ENCODE results near the gene RTN4RL2. TPM values are rescaled to one million over a fixed set of nuclear protein-coding genes. Genes with fewer than 3 reads are reported as not detected.

Gene RTN4RL2
- total and polyA plus RNA-seq, 9 of the 15 experiments (the other 6 are each of a cell fraction or from before 2014, with no cell fraction given), result 0.06 to 1.9 (median 0.34) TPM; not detected in 4

DNA sequence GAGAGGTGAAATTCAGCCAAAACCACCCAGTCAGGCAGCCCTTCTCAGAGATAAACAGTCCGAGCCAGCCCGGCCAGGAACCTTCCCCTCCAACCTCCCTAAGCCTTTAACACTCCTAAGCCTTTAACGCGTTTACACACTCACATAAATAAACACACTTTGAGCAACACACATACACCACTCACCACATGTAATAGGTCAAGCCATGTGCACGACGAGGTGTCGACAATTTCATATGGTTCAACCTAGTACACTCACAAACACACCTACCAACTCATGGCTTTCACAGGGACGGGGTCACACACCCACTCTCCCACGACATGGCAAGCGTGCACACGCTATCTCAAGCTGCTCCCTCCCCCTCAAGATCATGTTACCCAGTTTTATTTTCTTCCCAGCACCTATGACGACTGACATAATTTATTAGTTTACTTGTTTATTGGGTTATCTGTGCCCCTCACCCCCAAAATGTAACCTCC is 39.7 kb downstream of the RTN4RL2 start (continued):
- TF ChIP-seq, protein P1, sequence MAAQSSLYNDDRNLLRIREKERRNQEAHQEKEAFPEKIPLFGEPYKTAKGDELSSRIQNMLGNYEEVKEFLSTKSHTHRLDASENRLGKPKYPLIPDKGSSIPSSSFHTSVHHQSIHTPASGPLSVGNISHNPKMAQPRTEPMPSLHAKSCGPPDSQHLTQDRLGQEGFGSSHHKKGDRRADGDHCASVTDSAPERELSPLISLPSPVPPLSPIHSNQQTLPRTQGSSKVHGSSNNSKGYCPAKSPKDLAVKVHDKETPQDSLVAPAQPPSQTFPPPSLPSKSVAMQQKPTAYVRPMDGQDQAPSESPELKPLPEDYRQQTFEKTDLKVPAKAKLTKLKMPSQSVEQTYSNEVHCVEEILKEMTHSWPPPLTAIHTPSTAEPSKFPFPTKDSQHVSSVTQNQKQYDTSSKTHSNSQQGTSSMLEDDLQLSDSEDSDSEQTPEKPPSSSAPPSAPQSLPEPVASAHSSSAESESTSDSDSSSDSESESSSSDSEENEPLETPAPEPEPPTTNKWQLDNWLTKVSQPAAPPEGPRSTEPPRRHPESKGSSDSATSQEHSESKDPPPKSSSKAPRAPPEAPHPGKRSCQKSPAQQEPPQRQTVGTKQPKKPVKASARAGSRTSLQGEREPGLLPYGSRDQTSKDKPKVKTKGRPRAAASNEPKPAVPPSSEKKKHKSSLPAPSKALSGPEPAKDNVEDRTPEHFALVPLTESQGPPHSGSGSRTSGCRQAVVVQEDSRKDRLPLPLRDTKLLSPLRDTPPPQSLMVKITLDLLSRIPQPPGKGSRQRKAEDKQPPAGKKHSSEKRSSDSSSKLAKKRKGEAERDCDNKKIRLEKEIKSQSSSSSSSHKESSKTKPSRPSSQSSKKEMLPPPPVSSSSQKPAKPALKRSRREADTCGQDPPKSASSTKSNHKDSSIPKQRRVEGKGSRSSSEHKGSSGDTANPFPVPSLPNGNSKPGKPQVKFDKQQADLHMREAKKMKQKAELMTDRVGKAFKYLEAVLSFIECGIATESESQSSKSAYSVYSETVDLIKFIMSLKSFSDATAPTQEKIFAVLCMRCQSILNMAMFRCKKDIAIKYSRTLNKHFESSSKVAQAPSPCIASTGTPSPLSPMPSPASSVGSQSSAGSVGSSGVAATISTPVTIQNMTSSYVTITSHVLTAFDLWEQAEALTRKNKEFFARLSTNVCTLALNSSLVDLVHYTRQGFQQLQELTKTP (IDR thresholded peaks at IDR 0.05; ENCODE audit: low read depth in 1 of 2, partially characterized antibody in 2 of 2), result peak in 1 of 2 experiments; percentile 25
- TF ChIP-seq FOXA3 (CRISPR knock-in tag; conservative IDR thresholded peaks at IDR 0.05 in 1 of 2, IDR thresholded peaks at IDR 0.05 in 1 of 2), result 0 out of 4 replicates have a peak, but pooled peaks of 1 of the 2 experiments have one; percentile 2
- TF ChIP-seq HDAC1 (IDR thresholded peaks at IDR 0.05), result peak in 1 of 2 experiments; percentile 61; a peak in 1 of 4 replicates
- TF ChIP-seq ELF4 (CRISPR knock-in tag; IDR thresholded peaks at IDR 0.05), result 0 out of 2 replicates have a peak, but pooled peaks have one; percentile 15
- TF ChIP-seq RHOXF2B (CRISPR knock-in tag; conservative IDR thresholded peaks at IDR 0.05), result no peak
- no peak for TF ChIP-seq ZKSCAN8 (CRISPR knock-in tag; IDR thresholded peaks at IDR 0.05)
- no peak for TF ChIP-seq ZNF274 (IDR thresholded peaks at IDR 0.05; ENCODE audit: borderline replicate concordance, low read depth, low read length)
- TF ChIP-seq HNRNPLL (IDR thresholded peaks at IDR 0.05; ENCODE audit: low read depth, low read length, poor library complexity, severe bottlenecking), result no peak
- no peak for TF ChIP-seq HIVEP1 (CRISPR knock-in tag; IDR thresholded peaks at IDR 0.05)
- no peak for TF ChIP-seq SRSF9 (IDR thresholded peaks at IDR 0.05; ENCODE audit: borderline replicate concordance, low read depth, low read length)
- TF ChIP-seq STAG1 (CRISPR knock-in tag; IDR thresholded peaks at IDR 0.05; ENCODE audit: borderline replicate concordance), result no peak
- TF ChIP-seq, protein P2, sequence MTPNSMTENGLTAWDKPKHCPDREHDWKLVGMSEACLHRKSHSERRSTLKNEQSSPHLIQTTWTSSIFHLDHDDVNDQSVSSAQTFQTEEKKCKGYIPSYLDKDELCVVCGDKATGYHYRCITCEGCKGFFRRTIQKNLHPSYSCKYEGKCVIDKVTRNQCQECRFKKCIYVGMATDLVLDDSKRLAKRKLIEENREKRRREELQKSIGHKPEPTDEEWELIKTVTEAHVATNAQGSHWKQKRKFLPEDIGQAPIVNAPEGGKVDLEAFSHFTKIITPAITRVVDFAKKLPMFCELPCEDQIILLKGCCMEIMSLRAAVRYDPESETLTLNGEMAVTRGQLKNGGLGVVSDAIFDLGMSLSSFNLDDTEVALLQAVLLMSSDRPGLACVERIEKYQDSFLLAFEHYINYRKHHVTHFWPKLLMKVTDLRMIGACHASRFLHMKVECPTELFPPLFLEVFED (CRISPR knock-in tag; conservative IDR thresholded peaks at IDR 0.05), result 0 out of 2 replicates have a peak, but pooled peaks have one; percentile 27
- peak; percentile 24; the same call in 1 of the 2 replicates for TF ChIP-seq NBN (IDR thresholded peaks at IDR 0.05; ENCODE audit: low read depth)
